Measurements from ENCODE around the gene MUC3A. TPM values are rescaled to one million over a fixed set of nuclear protein-coding genes. Genes with fewer than 3 reads are reported as not detected.
A peak's percentile ranks its signal among the peaks of the same experiment; 100 is the strongest.
"Not testable (repeated sequence)": the region's sequence is repeated elsewhere in the genome, so short reads cannot be mapped to it uniquely, and the experiment has no call there.

The MUC3A gene
- total RNA-seq, 2 donors from 2014 or later: 0.52 to 3.0 TPM

GRCh38 chr7:101002333-101002732 lies 53.0 kb downstream of the MUC3A start:
- ATAC-seq; intact Hi-C loops (cut with DNase I): not testable (repeated sequence)
- WGBS, 2 donors: 79 to 92% methylated on average over 2 to 5 of the region's 8 CpGs

GRCh38 chr7:101007361-101007760 lies 58.0 kb downstream of the MUC3A start:
- H3K9me3 ChIP-seq; H3K27me3 ChIP-seq; H3K4me3 ChIP-seq; ATAC-seq; H3K36me3 ChIP-seq (replicated peaks in 1 of 2; ENCODE audit: insufficient read depth in 1 of 2, low read depth in 2 of 2); H3K4me1 ChIP-seq; H3K27ac ChIP-seq; intact Hi-C loops (cut with DNase I); DNase-seq: not testable (repeated sequence)
- WGBS, 2 donors: 56 to 67% methylated on average over 2 of the region's 2 CpGs

More at GRCh38 chr7:101002333-101002732, 53.0 kb downstream of the MUC3A start:
- not testable (repeated sequence) for DNase-seq; H3K4me3 ChIP-seq; H3K27ac ChIP-seq; H3K27me3 ChIP-seq; H3K4me1 ChIP-seq; H3K36me3 ChIP-seq (replicated peaks in 1 of 2; ENCODE audit: insufficient read depth in 1 of 2, low read depth in 2 of 2); H3K9me3 ChIP-seq

- intact Hi-C loops (cut with DNase I): no loop called here
- 63 to 67% methylated on average over 5 of the region's 5 CpGs for WGBS, 2 donors
Observed at GRCh38 chr7:101009629-101010028, 60.3 kb downstream of the MUC3A start.

GRCh38 chr7:101012931-101013330 lies 63.6 kb downstream of the MUC3A start:
- DNase-seq (no peak), ATAC-seq (no peak)
- no peak overlapping the region for H3K4me3 ChIP-seq
- intact Hi-C loops (cut with DNase I): no loop called here
- H3K36me3 ChIP-seq (replicated peaks in 1 of 2; ENCODE audit: insufficient read depth in 1 of 2, low read depth in 2 of 2): no peaks in the 10 kb centered on the region
- peaks cover 4% of the 10 kb centered on the region for H3K4me1 ChIP-seq
- TF ChIP-seq POLR2A (IDR thresholded peaks at IDR 0.05) (no peak), CTCF (IDR thresholded peaks at IDR 0.05) (no peak)
- WGBS, 2 donors: 86% methylated on average over 6 of the region's 6 CpGs; no CpG with 5 or more reads in 1 of the 2 donors
- H3K9me3 ChIP-seq: no peaks in the 10 kb centered on the region
- H3K27ac ChIP-seq: no peak overlapping the region
- peaks cover 0 to 4% of the 10 kb centered on the region in 2 donors for H3K27me3 ChIP-seq

More at GRCh38 chr7:101009629-101010028, 60.3 kb downstream of the MUC3A start:
- no peaks in the 10 kb centered on the region for H3K27me3 ChIP-seq
- H3K4me1 ChIP-seq: no peaks in the 10 kb centered on the region
- no peak overlapping the region for H3K4me3 ChIP-seq
- DNase-seq (no peak), ATAC-seq (no peak)
- no peak overlapping the region for H3K27ac ChIP-seq
- no peaks in the 10 kb centered on the region for H3K9me3 ChIP-seq
- no peaks in the 10 kb centered on the region for H3K36me3 ChIP-seq (replicated peaks in 1 of 2; ENCODE audit: insufficient read depth in 1 of 2, low read depth in 2 of 2)
- TF ChIP-seq CTCF (IDR thresholded peaks at IDR 0.05) (no peak), POLR2A (IDR thresholded peaks at IDR 0.05) (no peak)

- peaks cover 4% of the 10 kb centered on the region for H3K4me1 ChIP-seq
- intact Hi-C loops (cut with DNase I): no loop called here
- WGBS, 2 donors: 54 to 56% methylated on average over 5 to 8 of the region's 8 CpGs
- peaks cover 0 to 4% of the 10 kb centered on the region in 2 donors for H3K27me3 ChIP-seq
- TF ChIP-seq CTCF (IDR thresholded peaks at IDR 0.05): no peak
- TF ChIP-seq POLR2A (IDR thresholded peaks at IDR 0.05): no peak
- no peaks in the 10 kb centered on the region for H3K9me3 ChIP-seq
- no peak for ATAC-seq
- H3K36me3 ChIP-seq (replicated peaks in 1 of 2; ENCODE audit: insufficient read depth in 1 of 2, low read depth in 2 of 2): no peaks in the 10 kb centered on the region
- H3K4me3 ChIP-seq: no peak overlapping the region
- no peak for DNase-seq
- H3K27ac ChIP-seq: no peak overlapping the region
Observed at GRCh38 chr7:101015626-101016025, 66.3 kb downstream of the MUC3A start.

- H3K4me1 ChIP-seq: peaks cover 4% of the 10 kb centered on the region
- no peaks in the 10 kb centered on the region for H3K9me3 ChIP-seq
- no peaks in the 10 kb centered on the region for H3K36me3 ChIP-seq (replicated peaks in 1 of 2; ENCODE audit: insufficient read depth in 1 of 2, low read depth in 2 of 2)
- no peak overlapping the region for H3K27ac ChIP-seq
- peaks cover 0 to 4% of the 10 kb centered on the region in 2 donors for H3K27me3 ChIP-seq
- ATAC-seq (peak; percentile 70), DNase-seq (peak; percentile 35 to 71 (median 50))
- intact Hi-C loops (cut with DNase I): no loop called here
- TF ChIP-seq CTCF (IDR thresholded peaks at IDR 0.05) (no peak), POLR2A (IDR thresholded peaks at IDR 0.05) (no peak)
- H3K4me3 ChIP-seq: no peak overlapping the region
- WGBS, 2 donors: 1 to 2% methylated on average over 16 to 29 of the region's 29 CpGs
Observed at GRCh38 chr7:101017064-101017777, 67.9 kb downstream of the MUC3A start.

Data from body of pancreas (tissue), 4 donors.